GM19397 (cell line): ENCODE data around the gene ACTN4.

Source experiments
- ATAC-seq: cut with Tn5 transposase; IDR thresholded peaks from one replicate; pipeline ENCODE4 v1.9.1; 2021; ENCODE audit warnings: mild to moderate bottlenecking, moderate library complexity; ENCODE audit not compliant: unreplicated experiment

Gene ACTN4

DNA sequence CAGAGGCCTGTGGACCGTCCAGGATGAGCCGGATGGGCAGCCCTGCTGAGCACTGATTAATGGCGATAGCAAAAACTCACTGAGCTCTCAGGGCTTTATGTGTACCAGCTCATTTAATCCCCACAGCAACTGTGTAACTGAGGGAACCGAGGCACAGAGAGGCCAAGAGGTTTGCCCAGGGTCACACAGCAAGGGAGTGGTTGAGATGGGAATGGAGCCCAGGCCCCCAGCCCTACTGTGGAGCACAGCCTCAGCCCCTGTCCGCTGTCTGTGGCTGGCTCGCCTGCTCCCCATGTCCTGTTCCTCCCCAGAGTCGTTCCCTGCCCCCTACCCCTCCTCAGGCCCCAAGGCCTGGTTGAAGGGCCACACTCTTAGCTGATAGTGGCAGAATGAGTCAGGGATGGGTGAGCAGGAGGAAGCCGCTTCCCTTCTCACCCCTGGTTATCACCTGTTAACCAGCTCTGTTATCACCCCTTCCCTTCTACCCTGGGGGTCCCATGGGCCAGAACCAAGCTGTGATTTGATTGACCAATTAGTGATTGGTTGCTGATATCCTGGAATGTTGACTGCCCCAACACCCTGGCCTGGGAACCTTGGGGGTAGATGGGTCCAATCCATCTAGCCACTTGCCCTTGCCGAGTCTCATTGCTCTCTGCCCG is 75.6 kb downstream of the ACTN4 start:
- ATAC-seq: no peak

DNA sequence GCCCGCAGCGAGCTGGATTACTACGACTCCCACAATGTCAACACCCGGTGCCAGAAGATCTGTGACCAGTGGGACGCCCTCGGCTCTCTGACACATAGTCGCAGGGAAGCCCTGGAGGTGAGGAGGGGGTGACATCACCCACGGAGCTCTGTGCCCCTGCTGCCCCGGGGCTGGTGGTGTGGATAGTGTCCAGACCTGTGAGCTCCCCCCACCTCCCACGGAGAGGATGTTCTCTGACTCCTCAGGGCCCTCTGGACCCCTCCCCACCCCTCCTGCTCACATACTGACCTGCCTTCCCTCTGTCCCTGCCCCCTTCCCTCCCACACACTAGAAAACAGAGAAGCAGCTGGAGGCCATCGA is 76.1 kb downstream of the ACTN4 start:
- ATAC-seq: no peak

DNA sequence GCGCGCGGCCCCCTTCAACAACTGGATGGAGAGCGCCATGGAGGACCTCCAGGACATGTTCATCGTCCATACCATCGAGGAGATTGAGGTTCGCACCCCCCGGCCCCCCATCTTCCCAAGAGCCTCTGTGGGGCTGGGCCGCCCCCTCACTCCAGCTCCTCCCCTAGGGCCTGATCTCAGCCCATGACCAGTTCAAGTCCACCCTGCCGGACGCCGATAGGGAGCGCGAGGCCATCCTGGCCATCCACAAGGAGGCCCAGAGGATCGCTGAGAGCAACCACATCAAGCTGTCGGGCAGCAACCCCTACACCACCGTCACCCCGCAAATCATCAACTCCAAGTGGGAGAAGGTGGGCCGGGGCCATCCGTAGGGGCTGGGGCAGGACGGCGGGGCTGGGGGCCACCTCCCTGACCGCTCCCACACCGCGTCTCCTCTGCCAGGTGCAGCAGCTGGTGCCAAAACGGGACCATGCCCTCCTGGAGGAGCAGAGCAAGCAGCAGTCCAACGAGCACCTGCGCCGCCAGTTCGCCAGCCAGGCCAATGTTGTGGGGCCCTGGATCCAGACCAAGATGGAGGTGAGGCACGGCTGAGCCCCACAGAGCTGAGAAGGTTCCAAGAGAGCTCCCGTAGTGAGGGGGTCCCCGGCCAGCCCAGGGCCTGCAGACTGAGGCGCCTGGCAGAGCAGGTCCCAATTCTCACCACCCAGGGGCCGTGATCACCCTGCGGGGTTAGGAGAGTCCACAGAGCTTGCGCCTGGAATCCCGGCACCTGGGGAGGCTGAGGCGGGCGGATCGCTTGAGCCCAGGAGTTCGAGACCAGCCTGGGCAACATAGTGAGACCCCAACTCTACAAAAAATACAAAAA is 76.8 kb downstream of the ACTN4 start:
- no peak for ATAC-seq

GRCh38 chr19:38725469-38726283 is 78.2 kb downstream of the ACTN4 start:
- ATAC-seq: no peak

- ATAC-seq: no peak
These were observed 78.8 kb downstream of the ACTN4 start for GRCh38 chr19:38726284-38726673.

DNA sequence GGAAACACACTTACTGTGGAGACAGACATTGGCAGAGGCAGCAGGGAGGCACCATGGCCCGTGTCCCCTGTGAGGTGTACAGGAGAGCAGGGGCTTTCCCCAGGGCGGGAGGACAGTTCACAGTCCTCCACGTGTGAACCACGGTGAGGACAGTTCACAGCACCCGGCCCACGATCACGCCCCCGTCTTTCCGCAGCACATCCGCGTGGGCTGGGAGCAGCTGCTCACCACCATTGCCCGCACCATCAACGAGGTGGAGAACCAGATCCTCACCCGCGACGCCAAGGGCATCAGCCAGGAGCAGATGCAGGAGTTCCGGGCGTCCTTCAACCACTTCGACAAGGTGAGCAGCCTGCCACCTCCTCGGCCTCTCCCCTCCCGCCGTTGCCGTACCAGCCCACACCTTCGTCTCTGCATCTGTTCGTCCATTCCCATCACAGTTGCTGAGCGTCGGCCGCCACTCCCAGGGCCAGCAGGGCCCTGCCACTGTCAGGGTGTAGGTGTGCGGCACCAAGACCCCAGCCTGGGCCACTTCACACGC is 79.4 kb downstream of the ACTN4 start:
- no peak for ATAC-seq

- no peak for ATAC-seq
These were observed 79.9 kb downstream of the ACTN4 start for GRCh38 chr19:38727306-38727867.

- no peak for ATAC-seq
These were observed 80.6 kb downstream of the ACTN4 start for GRCh38 chr19:38727868-38728660.

DNA sequence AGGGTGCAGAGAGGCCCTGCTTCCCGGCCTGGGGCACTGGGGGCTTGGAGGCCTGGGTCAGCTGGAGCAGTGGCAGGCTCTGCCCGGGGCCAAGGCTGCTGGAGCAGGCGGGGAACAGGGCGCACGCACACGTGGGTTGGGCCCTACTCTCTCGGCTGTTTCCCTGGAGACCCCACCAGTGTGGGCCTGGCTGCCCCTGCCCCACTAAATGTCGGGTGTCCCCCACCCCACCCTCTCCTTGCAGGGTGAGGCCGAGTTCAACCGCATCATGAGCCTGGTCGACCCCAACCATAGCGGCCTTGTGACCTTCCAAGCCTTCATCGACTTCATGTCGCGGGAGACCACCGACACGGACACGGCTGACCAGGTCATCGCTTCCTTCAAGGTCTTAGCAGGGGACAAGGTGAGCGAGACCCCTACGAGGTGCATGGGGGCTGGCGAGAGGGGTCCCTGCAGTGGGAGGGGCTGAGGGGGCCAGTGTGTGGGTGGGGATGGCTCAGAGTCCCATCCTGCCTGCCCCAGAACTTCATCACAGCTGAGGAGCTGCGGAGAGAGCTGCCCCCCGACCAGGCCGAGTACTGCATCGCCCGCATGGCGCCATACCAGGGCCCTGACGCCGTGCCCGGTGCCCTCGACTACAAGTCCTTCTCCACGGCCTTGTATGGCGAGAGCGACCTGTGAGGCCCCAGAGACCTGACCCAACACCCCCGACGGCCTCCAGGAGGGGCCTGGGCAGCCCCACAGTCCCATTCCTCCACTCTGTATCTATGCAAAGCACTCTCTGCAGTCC is 81.5 kb downstream of the ACTN4 start:
- no peak for ATAC-seq

DNA sequence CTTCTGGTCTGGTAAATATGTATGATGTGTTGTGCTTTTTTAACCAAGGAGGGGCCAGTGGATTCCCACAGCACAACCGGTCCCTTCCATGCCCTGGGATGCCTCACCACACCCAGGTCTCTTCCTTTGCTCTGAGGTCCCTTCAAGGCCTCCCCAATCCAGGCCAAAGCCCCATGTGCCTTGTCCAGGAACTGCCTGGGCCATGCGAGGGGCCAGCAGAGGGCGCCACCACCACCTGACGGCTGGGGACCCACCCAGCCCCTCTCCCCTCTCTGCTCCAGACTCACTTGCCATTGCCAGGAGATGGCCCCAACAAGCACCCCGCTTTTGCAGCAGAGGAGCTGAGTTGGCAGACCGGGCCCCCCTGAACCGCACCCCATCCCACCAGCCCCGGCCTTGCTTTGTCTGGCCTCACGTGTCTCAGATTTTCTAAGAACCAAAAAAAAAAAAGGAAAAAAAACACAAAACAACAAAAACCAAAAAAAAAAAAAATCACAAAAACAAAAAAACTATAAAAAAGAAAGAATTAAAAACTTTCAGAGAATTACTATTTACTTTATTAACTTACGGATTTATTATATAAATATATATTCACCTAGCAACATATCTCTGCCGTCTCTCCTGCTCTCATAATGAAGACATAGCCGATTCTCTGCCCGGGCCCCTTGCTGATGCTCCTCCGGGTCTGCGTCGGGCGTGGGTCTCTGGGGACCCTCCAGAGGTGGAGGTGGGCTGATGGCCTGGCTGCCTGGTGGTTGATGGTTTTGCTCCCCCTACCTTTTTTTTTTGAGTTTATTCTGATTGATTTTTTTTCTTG is 82.4 kb downstream of the ACTN4 start:
- no peak for ATAC-seq

GRCh38 chr19:38730470-38730730 is 83.0 kb downstream of the ACTN4 start:
- no peak for ATAC-seq

- no peak for ATAC-seq
These were observed 83.5 kb downstream of the ACTN4 start for GRCh38 chr19:38730731-38731589.

- no peak for ATAC-seq
These were observed 84.3 kb downstream of the ACTN4 start for GRCh38 chr19:38731654-38732301.

- ATAC-seq: no peak
These were observed 85.7 kb downstream of the ACTN4 start for GRCh38 chr19:38733241-38733492.

DNA sequence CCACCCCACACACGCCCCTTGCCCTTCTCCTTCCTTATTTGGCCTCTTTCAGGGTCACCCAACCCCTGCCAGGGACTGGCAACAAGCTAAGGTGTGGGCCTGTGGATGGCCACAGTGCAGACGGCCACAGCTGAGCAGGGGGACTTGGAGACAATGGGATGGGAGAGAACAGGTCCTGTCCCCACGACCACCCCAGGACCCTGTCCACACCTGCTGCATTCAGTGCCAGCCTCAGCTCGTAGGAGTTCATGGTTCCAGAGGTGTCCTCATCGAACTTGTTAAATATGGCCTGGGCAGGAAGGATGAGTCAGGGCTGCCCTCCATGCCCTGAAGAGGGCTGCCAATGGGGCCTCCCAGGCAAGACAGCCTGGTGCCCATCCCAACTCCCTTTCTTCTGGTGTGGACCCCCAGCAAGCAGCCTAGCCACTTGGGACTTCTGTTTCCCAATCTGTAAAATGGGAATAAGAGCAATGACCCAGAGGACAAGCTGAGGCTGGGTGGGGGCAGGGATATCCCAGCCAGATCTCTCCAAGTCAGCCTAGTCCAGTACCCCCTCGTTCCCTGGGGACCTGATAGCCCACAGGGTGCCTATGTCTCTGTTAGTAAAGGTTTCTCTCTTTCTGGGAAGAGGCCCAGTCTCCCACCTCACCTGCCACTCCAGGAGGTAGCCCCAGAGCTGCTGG is 86.2 kb downstream of the ACTN4 start:
- no peak for ATAC-seq

DNA sequence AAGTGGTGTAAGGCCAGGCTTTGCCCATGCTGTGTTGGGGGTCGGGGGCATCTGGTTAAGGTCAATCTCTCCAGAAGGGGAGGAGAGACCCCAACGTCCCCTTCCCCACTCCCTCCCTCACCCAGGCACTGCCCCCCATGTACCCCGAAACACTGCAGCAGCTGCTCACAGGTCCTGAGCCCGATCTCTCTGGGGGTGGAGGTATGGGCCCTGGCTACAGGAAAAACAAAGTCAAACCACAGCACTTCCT is 86.7 kb downstream of the ACTN4 start:
- no peak for ATAC-seq

GRCh38 chr19:38734426-38735256 is 87.2 kb downstream of the ACTN4 start:
- ATAC-seq: no peak
